Measurements from ENCODE around the gene CLPTM1.

The CLPTM1 gene

GRCh38 chr19:45001087-45001739 lies 46.0 kb downstream of the CLPTM1 start, which contains the start of gene RELB:
RELB (plus strand) TSS chr19:45001464; CDS start chr19:45001580, 116 bp downstream.
- peak; percentile 31 for DNase-seq (ENCODE audit: low read depth)
- peak within 1 kb of the TSS; percentile 88 for H3K4me3 ChIP-seq (ENCODE audit: control insufficient read depth, low read depth, low read length)
- no peak for TF ChIP-seq CTCF (IDR thresholded peaks at IDR 0.05; ENCODE audit: control insufficient read depth, insufficient read depth, low read depth, low read length, missing control alignments)

- no peak for DNase-seq (ENCODE audit: low read depth)
- H3K4me3 ChIP-seq (ENCODE audit: control insufficient read depth, low read depth, low read length) = no peak overlapping the region
- TF ChIP-seq CTCF (IDR thresholded peaks at IDR 0.05; ENCODE audit: control insufficient read depth, insufficient read depth, low read depth, low read length, missing control alignments) = no peak
Measured at GRCh38 chr19:45003485-45003884, 48.3 kb downstream of the CLPTM1 start.

GRCh38 chr19:45005787-45006186 lies 50.6 kb downstream of the CLPTM1 start:
- TF ChIP-seq CTCF (IDR thresholded peaks at IDR 0.05; ENCODE audit: control insufficient read depth, insufficient read depth, low read depth, low read length, missing control alignments) = no peak
- DNase-seq (ENCODE audit: low read depth) = no peak
- no peak overlapping the region for H3K4me3 ChIP-seq (ENCODE audit: control insufficient read depth, low read depth, low read length)

- no peak for TF ChIP-seq CTCF (IDR thresholded peaks at IDR 0.05; ENCODE audit: control insufficient read depth, insufficient read depth, low read depth, low read length, missing control alignments)
- H3K4me3 ChIP-seq (ENCODE audit: control insufficient read depth, low read depth, low read length) = no peak overlapping the region
- DNase-seq (ENCODE audit: low read depth) = no peak
Measured at GRCh38 chr19:45008552-45008951, 53.4 kb downstream of the CLPTM1 start.

- TF ChIP-seq CTCF (IDR thresholded peaks at IDR 0.05; ENCODE audit: control insufficient read depth, insufficient read depth, low read depth, low read length, missing control alignments) = no peak
- no peak for DNase-seq (ENCODE audit: low read depth)
- H3K4me3 ChIP-seq (ENCODE audit: control insufficient read depth, low read depth, low read length) = no peak overlapping the region
Measured at GRCh38 chr19:45009625-45010255, 54.6 kb downstream of the CLPTM1 start.

GRCh38 chr19:45010306-45010705 lies 55.1 kb downstream of the CLPTM1 start:
- no peak overlapping the region for H3K4me3 ChIP-seq (ENCODE audit: control insufficient read depth, low read depth, low read length)
- TF ChIP-seq CTCF (IDR thresholded peaks at IDR 0.05; ENCODE audit: control insufficient read depth, insufficient read depth, low read depth, low read length, missing control alignments) = no peak
- DNase-seq (ENCODE audit: low read depth) = no peak
